Psoas muscle (tissue), 8 donors: Measurements from ENCODE around the gene SLCO2A1. TPM values are rescaled to one million over a fixed set of nuclear protein-coding genes. Genes with fewer than 3 reads are reported as not detected.

ENCODE experiments used
- ATAC-seq, 4 donors: fragments of 200-7000 bp; cut with Tn5 transposase; one replicate each; pipeline ENCODE4 v1.9.1; 2020; ENCODE audit warnings: moderate library complexity in 3 of 4, mild to moderate bottlenecking in 2 of 4
- DNase-seq, 2 donors: peaks; one replicate each; pipeline ENCODE4 v3.0.0-alpha.2; 2020
- H3K27ac ChIP-seq: fragments of 200-600 bp; one replicate; pipeline ENCODE4 v1.8.0; 2022
- H3K27me3 ChIP-seq, 3 donors: fragments of 200-600 bp in 1 of 3; one replicate each; pipeline versions ENCODE4 v1.6.1 to v1.8.0; 2013 to 2022; ENCODE audit warnings: low read length in 2 of 3, mild to moderate bottlenecking in 2 of 3, moderate library complexity in 1 of 3; ENCODE audit not compliant: insufficient read depth in 3 of 3
- H3K36me3 ChIP-seq, 2 donors: fragments of 200-600 bp in 1 of 2; one replicate each; pipeline versions ENCODE4 v1.6.1 to v1.8.0; 2013 to 2022; ENCODE audit warnings: low read depth in 1 of 2, mild to moderate bottlenecking in 1 of 2, moderate library complexity in 1 of 2; ENCODE audit not compliant: insufficient read depth in 1 of 2
- H3K4me1 ChIP-seq: fragments of 200-600 bp; one replicate; pipeline ENCODE4 v1.8.0; 2022
- H3K4me3 ChIP-seq: fragments of 200-600 bp; one replicate; pipeline ENCODE4 v1.8.0; 2022; ENCODE audit warnings: mild to moderate bottlenecking
- H3K9me3 ChIP-seq: fragments of 200-600 bp; one replicate; pipeline ENCODE4 v1.8.0; 2022
- CTCF ChIP-seq: fragments of 200-600 bp; IDR thresholded peaks from one replicate; pipeline ENCODE4 v1.8.0; 2022; ENCODE audit warnings: antibody characterized with exemption
- WGBS, 3 donors: extraction: QIAGEN DNeasy Blood & Tissue Kit; methylation state at CpG; one replicate each; pipeline versions ENCODE4 v1.1.6 to v1.1.7; 2013; 5-methylcytosine and 5-hydroxymethylcytosine counted together
- intact Hi-C, 2 donors: fragments of 100-400 bp; cut with DNase I; formaldehyde crosslinking; loops; one replicate each; pipeline versions ENCODE4 v1.11.0 to v1.14.2; 2022
- polyA plus RNA-seq, 3 donors: library from polyadenylated mRNA; stranded (reverse); fragments of 200-250 nt; gene quantifications; one replicate each; pipeline ENCODE4 v1.2.3, GENCODE V29; 2013
- total RNA-seq, 4 donors: library from RNA; stranded (reverse); fragmentation: NEBNext Ultra II Directional in 2 of 4; extraction: Animal tissue kit (Norgen Biotek cat#: 25700) in 2 of 4; gene quantifications; one replicate each; pipeline versions ENCODE4 v1.2.1 to v1.2.4, GENCODE V29; 2021 to 2023
- donor health status: healthy with polysubstance abuse.
- donor health status: DM: no; HTN: no; CAD: no; lungs with moderate emphysema.
- donor health status: Bipolar disorder and iron deficiency.
- donor health status: healthy.
- donor health status: DM: yes; HTN: yes; CAD: no.
- donor health status: DM: no; HTN: no; CAD: no.
- donor health status: DM: no; HTN: no; CAD: no.
- donor health status: DM: yes; HTN: yes; CAD: no.

SLCO2A1 gene
- total and polyA plus RNA-seq, 7 donors, result 0.72 to 5.2 (median 3.7) TPM

GRCh38 chr3:133983576-133984560, 45.9 kb downstream of the SLCO2A1 start:
- intact Hi-C loops, result no loop called here
- WGBS, 3 donors, result 53 to 61% (median 53%) methylated on average over 9 of the region's 9 CpGs

GRCh38 chr3:133983126-133983525, 46.6 kb downstream of the SLCO2A1 start:
- Histone ChIP-seq H3K9me3 (no peaks in the 10 kb centered on the region), H3K27ac (no peak overlapping the region), H3K27me3 (no peaks in the 10 kb centered on the region), H3K4me1 (no peaks in the 10 kb centered on the region), H3K36me3 (no peaks in the 10 kb centered on the region), H3K4me3 (no peak overlapping the region)
- ATAC-seq (no peak), DNase-seq (no peak)
- WGBS, 3 donors, result 40 to 52% (median 49%) methylated on average over 7 of the region's 7 CpGs
- intact Hi-C loops, result no loop called here
- TF ChIP-seq CTCF, result no peak

More at GRCh38 chr3:133983576-133984560, 45.9 kb downstream of the SLCO2A1 start:
- no peak overlapping the region for H3K4me3 ChIP-seq
- DNase-seq (no peak), ATAC-seq (no peak)
- no peak overlapping the region for H3K27ac ChIP-seq
- no peak for TF ChIP-seq CTCF
- H3K9me3 ChIP-seq, result no peaks in the 10 kb centered on the region
- no peaks in the 10 kb centered on the region for H3K4me1 ChIP-seq
- H3K36me3 ChIP-seq, result no peaks in the 10 kb centered on the region
- H3K27me3 ChIP-seq, result no peaks in the 10 kb centered on the region

- no peak overlapping the region for H3K4me3 ChIP-seq
- H3K27me3 ChIP-seq, result no peaks in the 10 kb centered on the region
- DNase-seq (no peak), ATAC-seq (no peak)
- no peak overlapping the region for H3K27ac ChIP-seq
- WGBS, 3 donors, result 76 to 85% (median 84%) methylated on average over 4 of the region's 4 CpGs
- no peaks in the 10 kb centered on the region for H3K4me1 ChIP-seq
- no peaks in the 10 kb centered on the region for H3K36me3 ChIP-seq
- no peak for TF ChIP-seq CTCF
- no peaks in the 10 kb centered on the region for H3K9me3 ChIP-seq
- intact Hi-C loops, result no loop called here
These were observed 49.2 kb downstream of the SLCO2A1 start for GRCh38 chr3:133980550-133980949.

GRCh38 chr3:133980035-133980434, 49.7 kb downstream of the SLCO2A1 start:
- Histone ChIP-seq H3K4me1 (no peaks in the 10 kb centered on the region), H3K27ac (no peak overlapping the region), H3K36me3 (no peaks in the 10 kb centered on the region), H3K27me3 (no peaks in the 10 kb centered on the region), H3K9me3 (no peaks in the 10 kb centered on the region), H3K4me3 (no peak overlapping the region)
- no peak for TF ChIP-seq CTCF
- 85 to 89% (median 88%) methylated on average over 2 of the region's 2 CpGs for WGBS, 3 donors
- no peak for ATAC-seq
- intact Hi-C loops, result no loop called here
- no peak for DNase-seq
